ENCODE data around the gene YKT6. TPM values are rescaled to one million over a fixed set of nuclear protein-coding genes. Genes with fewer than 3 reads are reported as not detected.
"Not testable (repeated sequence)": the region's sequence is repeated elsewhere in the genome, so short reads cannot be mapped to it uniquely, and the experiment has no call there.

The YKT6 gene
- total RNA-seq, 4 donors from 2014 or later: 12.4 to 85.3 (median 49.4) TPM

DNA sequence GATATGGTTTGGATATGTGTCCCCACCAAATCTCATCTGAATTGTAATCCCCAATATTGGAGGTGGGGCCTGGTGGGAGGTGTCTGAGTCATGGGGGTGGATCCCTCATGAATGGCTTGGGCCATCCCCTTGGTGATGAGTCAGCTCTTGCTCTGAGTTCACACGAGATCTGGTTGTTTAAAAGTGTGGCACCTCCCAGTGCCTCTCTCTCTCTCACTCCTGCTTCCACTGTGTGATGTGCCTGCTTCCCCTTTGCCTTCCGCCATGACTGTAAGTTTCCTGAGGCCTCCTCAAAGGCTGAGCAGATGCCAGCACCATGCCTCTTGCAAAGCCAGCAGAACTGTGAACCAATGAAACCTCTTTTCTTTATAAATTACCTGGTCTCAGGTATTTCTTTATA, 6.7 kb upstream of the YKT6 start:
- no peaks in the 10 kb centered on the region for H3K9me3 ChIP-seq

DNA sequence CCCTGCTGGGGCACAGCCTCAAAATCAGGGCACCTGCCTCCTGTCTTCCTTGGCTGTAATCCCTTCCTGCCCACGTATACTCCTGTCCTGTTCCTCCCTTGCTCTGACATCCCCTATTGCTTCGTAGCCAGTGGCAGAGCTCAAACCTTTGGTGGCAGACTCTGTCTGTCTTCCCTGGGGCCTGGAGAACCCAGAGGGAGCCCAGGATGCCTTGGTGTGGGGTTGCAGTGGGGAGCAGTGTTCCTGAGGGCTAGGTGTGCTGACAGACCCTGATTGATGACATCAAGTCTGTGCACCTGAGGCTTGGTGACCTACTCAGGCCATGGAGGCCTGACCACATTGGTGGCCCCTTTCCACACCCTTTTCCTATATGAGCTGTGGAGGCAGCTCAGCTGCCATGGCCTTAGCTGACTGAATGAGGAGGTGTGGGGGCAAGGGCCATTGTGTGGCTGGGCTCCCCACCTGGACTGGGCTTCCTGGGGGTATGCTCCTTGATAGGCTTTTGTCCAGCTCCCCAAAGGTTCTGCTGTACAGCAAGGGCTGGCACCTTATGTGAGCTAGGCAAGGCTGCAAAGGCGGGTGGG, 6.1 kb upstream of the YKT6 start:
- TF ChIP-seq CTCF (IDR thresholded peaks at IDR 0.05) (no peak), POLR2A (IDR thresholded peaks at IDR 0.05) (no peak)
- Histone ChIP-seq H3K9me3 (no peaks in the 10 kb centered on the region), H3K27ac (no peak overlapping the region), H3K36me3 (no peaks in the 10 kb centered on the region), H3K4me1 (no peaks in the 10 kb centered on the region), H3K4me3 (no peak overlapping the region), H3K27me3 (no peaks in the 10 kb centered on the region)
- no peak for DNase-seq
- intact Hi-C loops (cut with DNase I; ENCODE audit: low total_unique reads): no loop called here

More for the DNA sequence above, 6.7 kb upstream of the YKT6 start:
- H3K4me3 ChIP-seq: no peak overlapping the region
- H3K27me3 ChIP-seq: no peaks in the 10 kb centered on the region
- H3K36me3 ChIP-seq: no peaks in the 10 kb centered on the region
- no peaks in the 10 kb centered on the region for H3K4me1 ChIP-seq
- H3K27ac ChIP-seq: no peak overlapping the region
- DNase-seq: no peak
- no peak for TF ChIP-seq CTCF (IDR thresholded peaks at IDR 0.05)
- no peak for TF ChIP-seq POLR2A (IDR thresholded peaks at IDR 0.05)
- intact Hi-C loops (cut with DNase I; ENCODE audit: low total_unique reads): no loop called here

- intact Hi-C loops (cut with DNase I; ENCODE audit: low total_unique reads): no loop called here
- Histone ChIP-seq H3K4me3 (no peak overlapping the region), H3K27me3 (no peaks in the 10 kb centered on the region), H3K36me3 (no peaks in the 10 kb centered on the region), H3K9me3 (no peaks in the 10 kb centered on the region), H3K4me1 (no peaks in the 10 kb centered on the region), H3K27ac (no peak overlapping the region)
- no peak for DNase-seq
- TF ChIP-seq POLR2A (IDR thresholded peaks at IDR 0.05): no peak
- no peak for TF ChIP-seq CTCF (IDR thresholded peaks at IDR 0.05)
Measured at GRCh38 chr7:44195889-44196288, 4.9 kb upstream of the YKT6 start.

GRCh38 chr7:44196450-44196872, 4.3 kb upstream of the YKT6 start:
- no peaks in the 10 kb centered on the region for H3K9me3 ChIP-seq
- no peaks in the 10 kb centered on the region for H3K27me3 ChIP-seq
- DNase-seq: no peak
- no peaks in the 10 kb centered on the region for H3K4me1 ChIP-seq
- no peak overlapping the region for H3K4me3 ChIP-seq
- no peaks in the 10 kb centered on the region for H3K36me3 ChIP-seq
- no peak overlapping the region for H3K27ac ChIP-seq
- intact Hi-C loops (cut with DNase I; ENCODE audit: low total_unique reads): no loop called here
- TF ChIP-seq CTCF (IDR thresholded peaks at IDR 0.05): peak; percentile 35 to 65 (median 55)
- no peak for TF ChIP-seq POLR2A (IDR thresholded peaks at IDR 0.05)

GRCh38 chr7:44197474-44197873, 3.3 kb upstream of the YKT6 start:
- H3K27ac ChIP-seq: no peak overlapping the region
- H3K27me3 ChIP-seq: no peaks in the 10 kb centered on the region
- DNase-seq: no peak
- TF ChIP-seq CTCF (IDR thresholded peaks at IDR 0.05): no peak
- TF ChIP-seq POLR2A (IDR thresholded peaks at IDR 0.05): no peak
- H3K9me3 ChIP-seq: no peaks in the 10 kb centered on the region
- no peak overlapping the region for H3K4me3 ChIP-seq
- intact Hi-C loops (cut with DNase I; ENCODE audit: low total_unique reads): no loop called here
- H3K36me3 ChIP-seq: no peaks in the 10 kb centered on the region
- no peaks in the 10 kb centered on the region for H3K4me1 ChIP-seq

DNA sequence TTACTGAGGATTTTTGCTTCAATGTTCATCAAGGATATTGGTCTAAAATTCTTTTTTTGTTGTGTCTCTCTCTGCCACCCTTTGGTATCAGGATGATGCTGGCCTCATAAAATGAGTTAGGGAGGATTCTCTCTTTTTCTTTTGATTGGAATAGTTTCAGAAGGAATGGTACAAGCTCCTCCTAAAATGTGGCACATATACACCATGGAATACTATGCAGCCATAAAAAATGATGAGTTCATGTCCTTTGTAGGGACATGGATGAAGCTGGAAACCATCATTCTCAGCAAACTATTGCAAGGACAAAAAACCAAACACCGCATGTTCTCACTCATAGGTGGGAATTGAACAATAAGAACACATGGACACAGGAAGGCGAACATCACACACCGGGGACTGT, 615 bp upstream of the YKT6 start:
- DNase-seq; H3K36me3 ChIP-seq; H3K4me1 ChIP-seq; H3K4me3 ChIP-seq; intact Hi-C loops (cut with DNase I; ENCODE audit: low total_unique reads); H3K9me3 ChIP-seq; H3K27me3 ChIP-seq; H3K27ac ChIP-seq: not testable (repeated sequence)

Measured in uterus (tissue), 4 donors.